Thyroid gland (tissue), 4 donors: ENCODE data around the gene PODNL1. TPM values are rescaled to one million over a fixed set of nuclear protein-coding genes. Genes with fewer than 3 reads are reported as not detected.

Source experiments
- DNase-seq, 2 donors: peaks; one replicate each; pipeline ENCODE4 v3.0.0-alpha.2; 2019
- H3K27ac ChIP-seq, 3 donors: fragments of 200-600 bp; sonication (generic); 1 replicate in 2 of 3; 2 replicates in 1 of 3; pipeline ENCODE4 v1.5.1; 2016 to 2019; ENCODE audit warnings: mild to moderate bottlenecking in 1 of 3, moderate library complexity in 1 of 3
- H3K27me3 ChIP-seq: fragments of 200-600 bp; sonication (generic); one replicate; pipeline ENCODE4 v1.5.1; 2019
- H3K36me3 ChIP-seq, 2 donors: fragments of 200-600 bp; sonication (generic); one replicate each; pipeline ENCODE4 v1.5.1; 2016 to 2019
- H3K4me1 ChIP-seq, 2 donors: fragments of 200-600 bp; sonication (generic); one replicate each; pipeline ENCODE4 v1.5.1; 2017 to 2019
- H3K4me3 ChIP-seq, 3 donors: fragments of 200-600 bp; sonication (generic); replicated peaks in 1 of 3; 1 replicate in 2 of 3; 2 replicates in 1 of 3; pipeline ENCODE4 v1.5.1; 2016; ENCODE audit warnings: mild to moderate bottlenecking in 1 of 3
- H3K9me3 ChIP-seq: fragments of 200-600 bp; sonication (generic); one replicate; pipeline ENCODE4 v1.5.1; 2017
- CTCF ChIP-seq, 6 experiments: fragments of 200-600 bp in 3 of 6; fragments of 450-650 bp in 3 of 6; sonication (generic) in 3 of 6; IDR thresholded peaks; one replicate each; pipeline ENCODE4 v1.5.1; 2016 to 2019; ENCODE audit warnings: antibody characterized with exemption in 6 of 6, mild to moderate bottlenecking in 2 of 6, inconsistent platforms in 1 of 6, moderate library complexity in 1 of 6
- POLR2A ChIP-seq, 2 donors: fragments of 450-650 bp; IDR thresholded peaks; one replicate each; pipeline ENCODE4 v1.6.1; 2017; ENCODE audit warnings: antibody characterized with exemption in 2 of 2, mild to moderate bottlenecking in 2 of 2, moderate library complexity in 1 of 2
- WGBS, 2 donors: methylation state at CpG; one replicate each; pipeline ENCODE4 v1.1.5; 2017; 5-methylcytosine and 5-hydroxymethylcytosine counted together
- intact Hi-C: fragments of 100-400 bp; cut with DNase I; formaldehyde crosslinking; loops from one replicate; pipeline ENCODE4 v1.15.1; 2023
- total RNA-seq, 4 donors: library from RNA; depleted of rRNA; stranded (reverse); fragments of >200 nt; gene quantifications; one replicate each; pipeline ENCODE4 v1.2.3, GENCODE V29; 2016

PODNL1 gene
- total RNA-seq, 4 donors from 2014 or later: 0.40 to 1.4 (median 0.63) TPM; not detected in 1

GRCh38 chr19:13955662-13956364 is 17.6 kb upstream of the PODNL1 start:
- H3K9me3 ChIP-seq: no peaks in the 10 kb centered on the region
- no peak overlapping the region for H3K4me3 ChIP-seq
- no peak overlapping the region for H3K27ac ChIP-seq
- intact Hi-C loops: loop anchor here (5.0 kb wide), 1 partner anchor 116 kb away; the partner anchor contains the start of gene MISP3
- WGBS, 2 donors: 95 to 100% methylated on average over 2 to 27 of the region's 42 CpGs
- H3K27me3 ChIP-seq: no peaks in the 10 kb centered on the region
- peaks cover 14 to 15% of the 10 kb centered on the region in 2 donors for H3K4me1 ChIP-seq
- DNase-seq: no peak
- peaks cover 26 to 39% of the 10 kb centered on the region in 2 donors for H3K36me3 ChIP-seq
- no peak for TF ChIP-seq CTCF (IDR thresholded peaks at IDR 0.05)
- no peak for TF ChIP-seq POLR2A (IDR thresholded peaks at IDR 0.05)

GRCh38 chr19:13954185-13954584 is 16.0 kb upstream of the PODNL1 start:
- no peak for DNase-seq
- H3K4me3 ChIP-seq: no peak overlapping the region
- 92 to 97% methylated on average over 13 to 15 of the region's 15 CpGs for WGBS, 2 donors
- no peak overlapping the region for H3K27ac ChIP-seq
- TF ChIP-seq CTCF (IDR thresholded peaks at IDR 0.05): no peak
- TF ChIP-seq POLR2A (IDR thresholded peaks at IDR 0.05): no peak
- H3K27me3 ChIP-seq: no peaks in the 10 kb centered on the region
- peaks cover 14 to 15% of the 10 kb centered on the region in 2 donors for H3K4me1 ChIP-seq
- intact Hi-C loops: no loop called here
- no peaks in the 10 kb centered on the region for H3K9me3 ChIP-seq
- H3K36me3 ChIP-seq: peaks cover 19 to 25% of the 10 kb centered on the region in 2 donors

GRCh38 chr19:13952931-13953531 is 14.8 kb upstream of the PODNL1 start:
- 0 to 7% methylated on average over 6 to 10 of the region's 13 CpGs for WGBS, 2 donors
- peak in 1 of 2 donors; percentile 17 for DNase-seq
- H3K27ac ChIP-seq: peak overlapping the region in 2 of 3 donors; percentile 56 to 81

GRCh38 chr19:13952154-13952930 is 14.1 kb upstream of the PODNL1 start, which contains the start of gene DCAF15:
TSS of gene DCAF15 (plus strand) at chr19:13952509. CDS start at chr19:13952513, 4 bp downstream.
- Histone ChIP-seq H3K4me1 (peaks cover 14 to 15% of the 10 kb centered on the region in 2 donors), H3K4me3 (peak within 1 kb of the TSS; percentile 51 to 71 (median 61)), H3K27ac (peak within 1 kb of the TSS in 2 of 3 donors; percentile 56 to 81), H3K9me3 (no peaks in the 10 kb centered on the region), H3K36me3 (peaks cover 19 to 20% of the 10 kb centered on the region in 2 donors), H3K27me3 (no peaks in the 10 kb centered on the region)
- TF ChIP-seq CTCF (IDR thresholded peaks at IDR 0.05) (no peak), POLR2A (IDR thresholded peaks at IDR 0.05) (peak in 1 of 2 donors; percentile 60)
- intact Hi-C loops: no loop called here
- peak; percentile 99 for DNase-seq
- WGBS, 2 donors: 2 to 3% methylated on average over 5 to 10 of the region's 65 CpGs

More at GRCh38 chr19:13952931-13953531, 14.8 kb upstream of the PODNL1 start:
- Histone ChIP-seq H3K4me3 (peak overlapping the region in 2 of 3 donors; percentile 61 to 71), H3K27me3 (no peaks in the 10 kb centered on the region), H3K4me1 (peaks cover 14 to 15% of the 10 kb centered on the region in 2 donors), H3K36me3 (peaks cover 19 to 23% of the 10 kb centered on the region in 2 donors), H3K9me3 (no peaks in the 10 kb centered on the region)
- intact Hi-C loops: no loop called here
- TF ChIP-seq POLR2A (IDR thresholded peaks at IDR 0.05) (no peak), CTCF (IDR thresholded peaks at IDR 0.05) (no peak)
